ENCODE data around the gene PLCB1. TPM values are rescaled to one million over a fixed set of nuclear protein-coding genes. Genes with fewer than 3 reads are reported as not detected.

The PLCB1 gene
- total and polyA plus RNA-seq, 2 donors (not counting 3 experiments of a cell fraction or from before 2014, with no cell fraction given) = 10.2 to 53.4 TPM

GRCh38 chr20:8209061-8209460 is 77.0 kb downstream of the PLCB1 start:
- no peak overlapping the region for H2AFZ ChIP-seq (ENCODE audit: low read depth, low read length)
- no TSS peak for BruUV-seq (replicated peaks)

GRCh38 chr20:8210749-8211148 is 78.7 kb downstream of the PLCB1 start:
- dilution Hi-C loops (cut with MboI; ENCODE audit: extremely low pct_ligation_motif_present, low sequenced_read_pairs) (no loop called here), intact Hi-C loops (cut with micrococcal nuclease) (no loop called here)
- ChIA-PET POLR2A (no interaction called here), CTCF (no interaction called here)
- Histone ChIP-seq H3K4me1 (ENCODE audit: control insufficient read depth, extremely low read depth, insufficient read depth, low read length) (peaks cover 11% of the 10 kb centered on the region), H3K9ac (replicated peaks; ENCODE audit: extremely low read depth, insufficient read depth, low read length) (no peak overlapping the region), H3K79me2 (ENCODE audit: control insufficient read depth, insufficient read depth, low read length) (no peaks in the 10 kb centered on the region), H3K4me3 (replicated peaks in 1 of 3; ENCODE audit: insufficient read depth in 1 of 3, low read depth in 1 of 3, low read length in 3 of 3) (no peak overlapping the region), H2AFZ (ENCODE audit: low read depth, low read length) (no peak overlapping the region), H4K20me1 (replicated peaks; ENCODE audit: control insufficient read depth, extremely low read depth, insufficient read depth, low read length) (no peaks in the 10 kb centered on the region), H3K27ac (ENCODE audit: insufficient read depth, low read depth, low read length) (no peak overlapping the region), H3K27me3 (ENCODE audit: control insufficient read depth in 2 of 2, insufficient read depth in 2 of 2, low read length in 2 of 2) (no peaks in the 10 kb centered on the region), H3K9me1 (replicated peaks; ENCODE audit: control insufficient read depth, extremely low read depth, insufficient read depth, low read length) (no peaks in the 10 kb centered on the region), H3K4me2 (ENCODE audit: insufficient read depth, low read length) (no peak overlapping the region), H3K36me3 (ENCODE audit: control insufficient read depth in 2 of 2, extremely low read depth in 1 of 2, insufficient read depth in 2 of 2, low read length in 2 of 2) (no peaks in the 10 kb centered on the region), H3K9me3 (replicated peaks; ENCODE audit: control insufficient read depth, insufficient read depth, low read length) (no peaks in the 10 kb centered on the region)
- TF ChIP-seq POLR2A (IDR thresholded peaks at IDR 0.05; ENCODE audit: low read depth, low read length) (no peak), CTCF (IDR thresholded peaks at IDR 0.05; ENCODE audit: extremely low read depth in 1 of 2, insufficient read depth in 1 of 2, low read depth in 1 of 2, low read length in 2 of 2) (no peak), MAX (IDR thresholded peaks at IDR 0.05; ENCODE audit: insufficient read depth, insufficient read length) (no peak), FOS (IDR thresholded peaks at IDR 0.05; ENCODE audit: borderline replicate concordance, insufficient read depth, low read length) (no peak), POLR2AphosphoS5 (IDR thresholded peaks at IDR 0.05; ENCODE audit: insufficient read depth, low read depth, low read length) (no peak), MYC (IDR thresholded peaks at IDR 0.05; ENCODE audit: low read depth, low read length) (no peak), EZH2 (IDR thresholded peaks at IDR 0.05; ENCODE audit: borderline replicate concordance, low read depth, low read length, severe bottlenecking) (no peak), GATA2 (IDR thresholded peaks at IDR 0.05; ENCODE audit: insufficient read depth, insufficient read length, low read depth, low read length) (no peak), JUN (IDR thresholded peaks at IDR 0.05; ENCODE audit: borderline replicate concordance, insufficient read depth, insufficient read length, low read depth) (no peak)
- no peak for DNase-seq (ENCODE audit: low read depth, low spot score)
- no peak for FAIRE-seq
- BruUV-seq (replicated peaks) = no TSS peak

More at GRCh38 chr20:8209061-8209460, 77.0 kb downstream of the PLCB1 start:
- Histone ChIP-seq H3K79me2 (ENCODE audit: control insufficient read depth, insufficient read depth, low read length) (peaks cover 2% of the 10 kb centered on the region), H3K9me1 (replicated peaks; ENCODE audit: control insufficient read depth, extremely low read depth, insufficient read depth, low read length) (no peaks in the 10 kb centered on the region), H3K9me3 (replicated peaks; ENCODE audit: control insufficient read depth, insufficient read depth, low read length) (no peaks in the 10 kb centered on the region), H3K4me2 (ENCODE audit: insufficient read depth, low read length) (no peak overlapping the region), H3K36me3 (ENCODE audit: control insufficient read depth in 2 of 2, extremely low read depth in 1 of 2, insufficient read depth in 2 of 2, low read length in 2 of 2) (no peaks in the 10 kb centered on the region), H3K4me1 (ENCODE audit: control insufficient read depth, extremely low read depth, insufficient read depth, low read length) (peaks cover 15% of the 10 kb centered on the region), H3K9ac (replicated peaks; ENCODE audit: extremely low read depth, insufficient read depth, low read length) (no peak overlapping the region), H4K20me1 (replicated peaks; ENCODE audit: control insufficient read depth, extremely low read depth, insufficient read depth, low read length) (no peaks in the 10 kb centered on the region), H3K27me3 (ENCODE audit: control insufficient read depth in 2 of 2, insufficient read depth in 2 of 2, low read length in 2 of 2) (no peaks in the 10 kb centered on the region), H3K27ac (ENCODE audit: insufficient read depth, low read depth, low read length) (no peak overlapping the region), H3K4me3 (replicated peaks in 1 of 3; ENCODE audit: insufficient read depth in 1 of 3, low read depth in 1 of 3, low read length in 3 of 3) (no peak overlapping the region)
- peak; percentile 14 for DNase-seq (ENCODE audit: low read depth, low spot score)
- FAIRE-seq = no peak
- ChIA-PET CTCF (no interaction called here), POLR2A (no interaction called here)
- TF ChIP-seq MAX (IDR thresholded peaks at IDR 0.05; ENCODE audit: insufficient read depth, insufficient read length) = no peak
- no peak for TF ChIP-seq GATA2 (IDR thresholded peaks at IDR 0.05; ENCODE audit: insufficient read depth, insufficient read length, low read depth, low read length)
- intact Hi-C loops (cut with micrococcal nuclease) = loop anchor here (5.0 kb wide), 1 partner anchor 57 kb away; no protein-coding TSS in a partner anchor
- dilution Hi-C loops (cut with MboI; ENCODE audit: extremely low pct_ligation_motif_present, low sequenced_read_pairs) = no loop called here
